Peyer's patch (tissue), 4 donors: ENCODE measurements around the gene ARSH. TPM values are rescaled to one million over a fixed set of nuclear protein-coding genes. Genes with fewer than 3 reads are reported as not detected.

ENCODE experiments used
- DNase-seq, 3 donors: peaks; one replicate each; pipeline ENCODE4 v3.0.0-alpha.2; 2017 to 2019
- H3K27ac ChIP-seq, 4 donors: fragments of 200-600 bp; sonication (generic); one replicate each; pipeline ENCODE4 v1.5.1; 2016 to 2019
- H3K27me3 ChIP-seq, 2 donors: fragments of 200-600 bp; sonication (generic); one replicate each; pipeline ENCODE4 v1.5.1; 2019
- H3K36me3 ChIP-seq, 3 donors: fragments of 200-600 bp; sonication (generic); one replicate each; pipeline ENCODE4 v1.5.1; 2016 to 2019
- H3K4me1 ChIP-seq, 4 donors: fragments of 200-600 bp; sonication (generic); one replicate each; pipeline ENCODE4 v1.5.1; 2016 to 2019
- H3K4me3 ChIP-seq, 4 donors: fragments of 200-600 bp; sonication (generic); 1 replicate in 3 of 4; 2 replicates in 1 of 4; pipeline ENCODE4 v1.5.1; 2016 to 2019; ENCODE audit warnings: mild to moderate bottlenecking in 1 of 4
- H3K9me3 ChIP-seq, 4 donors: fragments of 200-600 bp; sonication (generic); one replicate each; pipeline ENCODE4 v1.5.1; 2016 to 2019; ENCODE audit warnings: mild to moderate bottlenecking in 1 of 4
- POLR2A ChIP-seq, 2 donors: fragments of 450-650 bp; IDR thresholded peaks; one replicate each; pipeline ENCODE4 v1.5.1; 2017; ENCODE audit warnings: antibody characterized with exemption in 2 of 2, mild to moderate bottlenecking in 2 of 2, moderate library complexity in 2 of 2
- total RNA-seq, 4 donors: library from RNA; depleted of rRNA; stranded (reverse); fragments of >200 nt; gene quantifications; one replicate each; pipeline ENCODE4 v1.1.0, GENCODE V29; 2016
- TF ChIP-seq, protein P1 (sequence below), 6 experiments: fragments of 450-650 bp in 4 of 6; fragments of 200-600 bp in 2 of 6; sonication (generic) in 1 of 6; IDR thresholded peaks; one replicate each; pipeline ENCODE4 v1.5.1; 2017 to 2019; ENCODE audit warnings: antibody characterized with exemption in 6 of 6, mild to moderate bottlenecking in 3 of 6, moderate library complexity in 1 of 6

The ARSH gene
- total RNA-seq, 4 donors from 2014 or later: not detected

DNA sequence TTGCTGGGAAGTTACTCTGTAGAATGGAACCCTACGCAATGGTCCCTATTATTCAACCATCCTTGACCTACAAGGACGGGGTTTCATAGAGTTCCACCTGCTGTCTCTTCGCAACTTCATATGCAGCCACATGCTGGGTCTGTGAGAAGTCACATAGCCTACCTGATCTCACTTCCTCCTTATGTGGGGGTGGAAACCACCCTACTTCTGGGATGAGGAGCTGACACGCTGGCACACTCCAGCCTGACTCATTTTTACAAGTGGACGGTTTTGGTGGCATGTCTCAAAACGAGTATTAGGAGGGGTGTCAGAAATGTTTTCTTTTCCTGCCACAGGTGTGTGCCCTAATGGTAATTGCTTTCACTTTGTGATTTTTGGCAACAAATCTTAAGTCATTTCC, 40.4 kb upstream of the ARSH start:
- no peaks in the 10 kb centered on the region for H3K36me3 ChIP-seq
- H3K4me1 ChIP-seq: no peaks in the 10 kb centered on the region
- no peak for DNase-seq
- no peaks in the 10 kb centered on the region for H3K27me3 ChIP-seq
- no peak for TF ChIP-seq POLR2A (IDR thresholded peaks at IDR 0.05)
- TF ChIP-seq, protein P1, sequence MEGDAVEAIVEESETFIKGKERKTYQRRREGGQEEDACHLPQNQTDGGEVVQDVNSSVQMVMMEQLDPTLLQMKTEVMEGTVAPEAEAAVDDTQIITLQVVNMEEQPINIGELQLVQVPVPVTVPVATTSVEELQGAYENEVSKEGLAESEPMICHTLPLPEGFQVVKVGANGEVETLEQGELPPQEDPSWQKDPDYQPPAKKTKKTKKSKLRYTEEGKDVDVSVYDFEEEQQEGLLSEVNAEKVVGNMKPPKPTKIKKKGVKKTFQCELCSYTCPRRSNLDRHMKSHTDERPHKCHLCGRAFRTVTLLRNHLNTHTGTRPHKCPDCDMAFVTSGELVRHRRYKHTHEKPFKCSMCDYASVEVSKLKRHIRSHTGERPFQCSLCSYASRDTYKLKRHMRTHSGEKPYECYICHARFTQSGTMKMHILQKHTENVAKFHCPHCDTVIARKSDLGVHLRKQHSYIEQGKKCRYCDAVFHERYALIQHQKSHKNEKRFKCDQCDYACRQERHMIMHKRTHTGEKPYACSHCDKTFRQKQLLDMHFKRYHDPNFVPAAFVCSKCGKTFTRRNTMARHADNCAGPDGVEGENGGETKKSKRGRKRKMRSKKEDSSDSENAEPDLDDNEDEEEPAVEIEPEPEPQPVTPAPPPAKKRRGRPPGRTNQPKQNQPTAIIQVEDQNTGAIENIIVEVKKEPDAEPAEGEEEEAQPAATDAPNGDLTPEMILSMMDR (IDR thresholded peaks at IDR 0.05): no peak
- no peak overlapping the region for H3K27ac ChIP-seq
- H3K4me3 ChIP-seq: no peak overlapping the region
- H3K9me3 ChIP-seq: no peaks in the 10 kb centered on the region

DNA sequence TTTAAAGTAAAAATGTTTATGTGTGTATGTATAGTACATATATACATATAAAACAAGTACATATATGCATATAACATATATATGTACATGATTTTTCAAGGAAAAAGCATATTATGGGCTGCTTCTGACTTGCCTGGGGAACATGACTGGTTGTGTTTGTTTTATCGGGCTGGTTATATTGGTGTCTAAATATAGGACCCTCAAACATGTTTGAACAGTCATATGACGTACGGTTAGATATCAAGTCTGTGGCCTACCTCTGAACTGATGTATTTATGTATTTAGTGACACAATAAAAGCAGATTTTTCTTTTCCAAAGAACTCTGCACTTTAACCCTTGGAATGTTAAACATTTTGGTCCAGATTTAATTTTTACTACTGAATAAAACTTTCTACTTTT, 39.3 kb upstream of the ARSH start:
- no peak for DNase-seq
- no peak overlapping the region for H3K4me3 ChIP-seq
- no peaks in the 10 kb centered on the region for H3K4me1 ChIP-seq
- no peak overlapping the region for H3K27ac ChIP-seq
- H3K27me3 ChIP-seq: no peaks in the 10 kb centered on the region
- H3K36me3 ChIP-seq: no peaks in the 10 kb centered on the region
- no peaks in the 10 kb centered on the region for H3K9me3 ChIP-seq
- TF ChIP-seq POLR2A (IDR thresholded peaks at IDR 0.05): no peak
- TF ChIP-seq, protein P1 (IDR thresholded peaks at IDR 0.05): no peak

DNA sequence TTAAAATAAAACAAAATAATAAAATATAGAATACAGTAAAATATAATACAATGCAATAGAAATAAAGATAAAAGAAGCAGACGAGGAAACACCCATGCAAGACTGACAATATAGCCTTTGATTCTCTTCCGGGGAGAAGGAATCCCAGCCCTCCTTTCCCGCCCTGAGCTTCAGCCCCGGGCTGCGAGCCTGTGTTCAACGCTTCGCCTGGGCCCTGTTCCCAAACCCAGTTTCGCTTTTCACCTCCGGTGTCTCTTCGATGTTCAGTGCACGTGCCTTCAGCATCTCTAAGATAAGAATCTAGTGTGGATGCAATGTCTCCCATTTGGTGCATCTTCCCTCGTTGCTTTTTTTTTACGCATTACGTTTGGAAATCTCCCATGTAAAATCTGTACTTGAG, 38.8 kb upstream of the ARSH start:
- TF ChIP-seq, protein P1 (IDR thresholded peaks at IDR 0.05): no peak
- no peak for TF ChIP-seq POLR2A (IDR thresholded peaks at IDR 0.05)
- DNase-seq: no peak
- Histone ChIP-seq H3K27me3 (no peaks in the 10 kb centered on the region), H3K36me3 (no peaks in the 10 kb centered on the region), H3K4me1 (no peaks in the 10 kb centered on the region), H3K4me3 (no peak overlapping the region), H3K9me3 (no peaks in the 10 kb centered on the region), H3K27ac (no peak overlapping the region)

DNA sequence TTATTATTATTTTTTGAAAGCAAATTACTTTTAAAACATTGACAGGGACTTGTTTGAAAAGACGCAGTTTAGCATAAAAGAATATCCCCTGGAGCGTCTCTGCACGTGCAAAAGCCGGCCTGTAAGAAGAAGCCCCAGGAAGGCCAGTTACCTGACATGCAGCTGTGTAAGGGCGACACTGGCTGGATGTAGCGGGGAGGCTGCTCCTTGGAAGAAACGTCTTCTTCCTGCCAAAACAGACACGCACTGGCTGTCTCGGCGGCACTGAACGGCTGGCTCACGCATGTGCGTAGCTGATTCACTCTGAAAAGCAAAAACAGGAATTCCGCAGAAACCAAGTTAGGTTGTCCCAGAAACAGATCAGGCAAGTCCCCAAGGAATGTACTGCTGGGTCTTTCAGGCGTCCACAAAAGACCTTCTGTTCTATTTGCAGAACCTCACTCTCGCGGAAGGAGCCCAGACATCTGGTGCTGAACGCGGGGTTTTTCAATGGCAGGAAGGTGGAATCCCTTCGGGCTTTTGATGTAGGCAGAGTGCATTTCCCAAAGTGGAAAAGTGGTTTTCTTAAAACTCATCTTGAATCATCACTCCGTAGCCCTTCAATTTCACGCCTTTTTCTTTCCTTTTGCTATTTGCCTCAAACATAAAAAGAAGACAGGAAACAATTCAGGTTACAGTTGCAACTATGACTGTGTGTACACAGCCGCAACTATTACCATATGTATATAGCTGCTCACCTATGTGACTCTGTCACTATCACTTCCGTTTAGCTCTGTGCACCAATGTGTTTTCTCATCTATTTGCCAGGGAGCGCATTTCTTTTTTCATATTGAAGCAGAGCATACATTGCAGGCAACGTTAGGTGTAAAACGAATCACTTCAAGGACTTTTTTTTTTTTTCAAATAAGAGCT, 38.1 kb upstream of the ARSH start:
- no peak overlapping the region for H3K27ac ChIP-seq
- TF ChIP-seq, protein P1 (IDR thresholded peaks at IDR 0.05): no peak
- no peak for TF ChIP-seq POLR2A (IDR thresholded peaks at IDR 0.05)
- H3K27me3 ChIP-seq: no peaks in the 10 kb centered on the region
- H3K36me3 ChIP-seq: no peaks in the 10 kb centered on the region
- H3K4me3 ChIP-seq: peak overlapping the region in 1 of 4 donors; percentile 5
- no peaks in the 10 kb centered on the region for H3K9me3 ChIP-seq
- DNase-seq: no peak
- H3K4me1 ChIP-seq: no peaks in the 10 kb centered on the region

DNA sequence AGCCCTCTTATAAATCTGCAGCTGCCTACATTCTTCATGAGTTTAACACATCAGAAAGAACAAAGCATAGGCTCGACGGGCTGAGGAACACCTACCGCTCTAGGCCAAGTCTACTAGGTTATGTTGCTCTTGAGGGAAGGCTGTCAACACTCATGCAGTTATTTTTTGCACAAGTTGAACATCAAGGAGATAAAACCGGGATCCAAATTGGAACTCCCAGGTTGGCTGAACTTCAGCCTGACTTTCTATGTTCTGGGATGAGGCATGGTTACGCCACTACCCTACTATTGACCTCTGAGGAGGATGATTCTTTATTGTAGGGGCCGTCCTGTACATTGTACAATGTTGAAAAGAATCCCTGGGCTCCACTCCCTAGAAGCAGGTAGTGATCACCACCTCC, 37.3 kb upstream of the ARSH start:
- no peak overlapping the region for H3K27ac ChIP-seq
- H3K9me3 ChIP-seq: no peaks in the 10 kb centered on the region
- no peak for DNase-seq
- no peaks in the 10 kb centered on the region for H3K27me3 ChIP-seq
- no peaks in the 10 kb centered on the region for H3K4me1 ChIP-seq
- no peak overlapping the region for H3K4me3 ChIP-seq
- TF ChIP-seq, protein P1 (IDR thresholded peaks at IDR 0.05): no peak
- TF ChIP-seq POLR2A (IDR thresholded peaks at IDR 0.05): no peak
- H3K36me3 ChIP-seq: no peaks in the 10 kb centered on the region
